ENCODE measurements around the gene ENGASE. TPM values are rescaled to one million over a fixed set of nuclear protein-coding genes. Genes with fewer than 3 reads are reported as not detected.

ENGASE gene
- total and polyA plus RNA-seq, 2 donors (not counting 1 experiment from before 2014, with no cell fraction given), result 92.1 to 122 TPM

DNA sequence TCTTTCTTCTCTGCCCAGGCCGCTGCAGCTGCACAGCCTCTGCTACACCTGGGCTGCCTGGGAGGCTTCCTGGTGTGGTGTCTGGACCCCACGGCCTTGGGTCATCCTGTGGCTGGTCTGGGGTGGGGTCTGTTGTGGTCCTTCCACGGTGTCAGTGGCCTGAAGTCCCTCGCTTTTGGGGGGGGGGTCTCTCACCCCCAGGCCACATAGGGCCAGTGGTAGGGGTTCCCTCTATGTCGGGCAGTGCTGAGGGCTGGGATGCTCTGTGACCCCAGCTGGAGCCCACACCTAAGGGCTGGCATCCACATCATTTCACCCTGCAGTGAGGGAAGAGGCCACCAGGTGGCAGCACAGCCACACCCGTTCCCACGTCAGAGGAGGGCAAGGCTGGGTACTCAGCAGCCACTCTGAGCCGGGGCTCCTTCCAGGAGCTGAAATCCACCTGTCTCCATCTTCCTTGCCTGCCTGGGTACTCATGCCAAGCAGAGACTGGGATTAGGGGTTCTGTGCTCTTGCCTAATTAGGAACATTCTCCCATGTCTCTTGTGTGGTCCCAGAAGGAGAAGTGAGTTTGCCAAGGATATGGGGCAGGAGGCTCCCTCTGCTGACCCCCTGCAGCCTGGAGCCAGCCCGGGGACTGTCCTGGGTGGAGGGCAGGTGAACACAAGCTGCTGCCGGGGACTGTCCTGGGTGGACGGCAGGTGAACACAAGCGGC is 13.0 kb downstream of the ENGASE start:
- TF ChIP-seq, protein P1, sequence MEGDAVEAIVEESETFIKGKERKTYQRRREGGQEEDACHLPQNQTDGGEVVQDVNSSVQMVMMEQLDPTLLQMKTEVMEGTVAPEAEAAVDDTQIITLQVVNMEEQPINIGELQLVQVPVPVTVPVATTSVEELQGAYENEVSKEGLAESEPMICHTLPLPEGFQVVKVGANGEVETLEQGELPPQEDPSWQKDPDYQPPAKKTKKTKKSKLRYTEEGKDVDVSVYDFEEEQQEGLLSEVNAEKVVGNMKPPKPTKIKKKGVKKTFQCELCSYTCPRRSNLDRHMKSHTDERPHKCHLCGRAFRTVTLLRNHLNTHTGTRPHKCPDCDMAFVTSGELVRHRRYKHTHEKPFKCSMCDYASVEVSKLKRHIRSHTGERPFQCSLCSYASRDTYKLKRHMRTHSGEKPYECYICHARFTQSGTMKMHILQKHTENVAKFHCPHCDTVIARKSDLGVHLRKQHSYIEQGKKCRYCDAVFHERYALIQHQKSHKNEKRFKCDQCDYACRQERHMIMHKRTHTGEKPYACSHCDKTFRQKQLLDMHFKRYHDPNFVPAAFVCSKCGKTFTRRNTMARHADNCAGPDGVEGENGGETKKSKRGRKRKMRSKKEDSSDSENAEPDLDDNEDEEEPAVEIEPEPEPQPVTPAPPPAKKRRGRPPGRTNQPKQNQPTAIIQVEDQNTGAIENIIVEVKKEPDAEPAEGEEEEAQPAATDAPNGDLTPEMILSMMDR (IDR thresholded peaks at IDR 0.05), result peak; percentile 92
- TF ChIP-seq EZH2 (IDR thresholded peaks at IDR 0.05; ENCODE audit: borderline replicate concordance, insufficient read depth, low read depth, low read length, poor library complexity, severe bottlenecking), result no peak
- ATAC-seq (ENCODE audit: low read depth) (peak; percentile 86), DNase-seq (peak; percentile 80)
- Histone ChIP-seq H3K4me2 (replicated peaks; ENCODE audit: low read depth, low read length, poor library complexity, severe bottlenecking) (no peak overlapping the region), H3K9me3 (ENCODE audit: control extremely low read depth in 1 of 3, control insufficient read depth in 2 of 3, insufficient read depth in 1 of 3, low read length in 2 of 3) (no peaks in the 10 kb centered on the region), H3K27ac (ENCODE audit: low read length in 2 of 2) (no peak overlapping the region), H3K36me3 (replicated peaks in 1 of 2; ENCODE audit: control extremely low read depth in 1 of 2, control insufficient read depth in 1 of 2, extremely low read depth in 1 of 2, insufficient read depth in 2 of 2, low read length in 1 of 2) (peaks cover 0 to 37% of the 10 kb centered on the region in 2 experiments), H3K4me1 (ENCODE audit: control insufficient read depth in 2 of 2, insufficient read depth in 2 of 2, low read length in 2 of 2) (no peaks in the 10 kb centered on the region), H4K20me1 (ENCODE audit: control insufficient read depth, insufficient read depth, low read length, poor library complexity, severe bottlenecking) (peaks cover 11% of the 10 kb centered on the region), H3K4me3 (ENCODE audit: control extremely low read depth in 1 of 5, extremely low read depth in 1 of 5, insufficient read depth in 1 of 5, low read depth in 2 of 5, low read length in 4 of 5) (no peak overlapping the region), H3K27me3 (replicated peaks in 1 of 4; ENCODE audit: control extremely low read depth in 1 of 4, control insufficient read depth in 3 of 4, insufficient read depth in 4 of 4, low read length in 3 of 4) (no peaks in the 10 kb centered on the region), H3K79me2 (ENCODE audit: control insufficient read depth, insufficient read depth, low read length) (no peaks in the 10 kb centered on the region), H3K9ac (ENCODE audit: low read length) (no peak overlapping the region), H2AFZ (ENCODE audit: insufficient read depth, low read depth, low read length, poor library complexity, severe bottlenecking) (no peak overlapping the region)
- Mint-ChIP-seq H3K4me1 (no peaks in the 10 kb centered on the region), H3K27ac (no peak overlapping the region), H3K27me3 (peaks cover 4% of the 10 kb centered on the region), H3K4me3 (no peak overlapping the region), H3K9me3 (ENCODE audit: insufficient read depth) (no peaks in the 10 kb centered on the region)
- POLR2A ChIA-PET, result interaction anchor here (1.2 to 1.5 kb wide), 2 partner anchors 304 to 313 kb away, joined by 3 to 4 read pairs; no protein-coding TSS in a partner anchor
- WGBS (ENCODE audit: insufficient coverage), result 50% methylated on average over 8 of the region's 12 CpGs
- CTCF ChIA-PET, result interaction anchor here (0.7 to 10.5 kb wide), 21 partner anchors 13 to 621 kb away, joined by 3 to 370 read pairs (median 4); partner anchors contain the start of gene ENGASE
- intact Hi-C loops (cut with micrococcal nuclease), result loop anchor here (1.0 to 5.0 kb wide), 2 partner anchors 95 to 314 kb away; no protein-coding TSS in a partner anchor
